Liver (tissue), 9 donors: ENCODE measurements around the gene OLA1. TPM values are rescaled to one million over a fixed set of nuclear protein-coding genes. Genes with fewer than 3 reads are reported as not detected.

ENCODE experiments used
- DNase-seq: peaks from one replicate; pipeline ENCODE4 v3.0.0-alpha.2; 2017; ENCODE audit warnings: low spot score
- H3K27ac ChIP-seq, 2 donors: one replicate each; pipeline ENCODE4 v1.7.0; 2013; ENCODE audit warnings: inconsistent platforms in 2 of 2, low read length in 2 of 2, control low read depth in 1 of 2, low read depth in 1 of 2, mild to moderate bottlenecking in 1 of 2
- H3K27me3 ChIP-seq, 4 donors: one replicate each; pipeline versions ENCODE4 v1.6.1 to v1.7.0; 2013; ENCODE audit warnings: low read length in 3 of 4, inconsistent platforms in 1 of 4, mild to moderate bottlenecking in 1 of 4, moderate library complexity in 1 of 4; ENCODE audit not compliant: control insufficient read depth in 4 of 4, insufficient read depth in 4 of 4
- H3K36me3 ChIP-seq, 4 donors: one replicate each; pipeline versions ENCODE4 v1.6.1 to v1.7.0; 2013; ENCODE audit warnings: low read length in 3 of 4, mild to moderate bottlenecking in 3 of 4, low read depth in 1 of 4, moderate library complexity in 1 of 4; ENCODE audit not compliant: control insufficient read depth in 4 of 4, insufficient read depth in 3 of 4
- H3K4me1 ChIP-seq, 4 donors: one replicate each; pipeline versions ENCODE4 v1.6.1 to v1.7.0; 2013; ENCODE audit warnings: low read length in 3 of 4, mild to moderate bottlenecking in 3 of 4, moderate library complexity in 1 of 4; ENCODE audit not compliant: control insufficient read depth in 4 of 4, insufficient read depth in 4 of 4
- H3K4me3 ChIP-seq, 3 donors: one replicate each; pipeline versions ENCODE4 v1.6.1 to v1.7.0; 2013; ENCODE audit warnings: low read length in 3 of 3, control low read depth in 1 of 3, low read depth in 1 of 3, mild to moderate bottlenecking in 1 of 3
- H3K9ac ChIP-seq, 2 donors: one replicate each; pipeline ENCODE4 v1.7.0; 2013; ENCODE audit warnings: low read length in 2 of 2, mild to moderate bottlenecking in 2 of 2, moderate library complexity in 2 of 2, control low read depth in 1 of 2, low read depth in 1 of 2
- H3K9me3 ChIP-seq, 4 donors: one replicate each; pipeline versions ENCODE4 v1.6.1 to v1.7.0; 2013; ENCODE audit warnings: low read length in 3 of 4; ENCODE audit not compliant: control insufficient read depth in 4 of 4
- FOXA2 ChIP-seq: IDR thresholded peaks from 2 replicates; pipeline ENCODE4 v1.6.1; 2016; ENCODE audit warnings: antibody characterized with exemption
- GABPA ChIP-seq, 2 donors: IDR thresholded peaks in 1 of 2; conservative IDR thresholded peaks in 1 of 2; 2 replicates each; pipeline ENCODE4 v1.6.1; 2016; ENCODE audit warnings: antibody characterized with exemption in 2 of 2, mild to moderate bottlenecking in 1 of 2, moderate library complexity in 1 of 2
- HNF4A ChIP-seq, 2 donors: conservative IDR thresholded peaks; 2 replicates each; pipeline ENCODE4 v1.6.1; 2016; ENCODE audit warnings: antibody characterized with exemption in 2 of 2, mild to moderate bottlenecking in 2 of 2
- HNF4G ChIP-seq: IDR thresholded peaks from 2 replicates; pipeline ENCODE4 v1.6.1; 2016; ENCODE audit warnings: antibody characterized with exemption
- NR2F2 ChIP-seq: IDR thresholded peaks from 2 replicates; pipeline ENCODE4 v1.6.1; 2016; ENCODE audit warnings: antibody characterized with exemption
- RAD21 ChIP-seq, 2 donors: IDR thresholded peaks; 2 replicates each; pipeline ENCODE4 v1.6.1; 2016; ENCODE audit warnings: antibody characterized with exemption in 2 of 2, mild to moderate bottlenecking in 2 of 2
- RXRA ChIP-seq, 2 donors: IDR thresholded peaks; 2 replicates each; pipeline ENCODE4 v1.6.1; 2017 to 2018; ENCODE audit warnings: antibody characterized with exemption in 2 of 2, mild to moderate bottlenecking in 1 of 2
- SP1 ChIP-seq: IDR thresholded peaks from 2 replicates; pipeline ENCODE4 v1.6.1; 2018; ENCODE audit warnings: antibody characterized with exemption, mild to moderate bottlenecking
- TAF1 ChIP-seq: conservative IDR thresholded peaks from 2 replicates; pipeline ENCODE4 v1.6.1; 2016; ENCODE audit warnings: antibody characterized with exemption, mild to moderate bottlenecking
- WGBS: extraction: QIAGEN DNeasy Blood & Tissue Kit; methylation state at CpG from one replicate; pipeline ENCODE4 v1.1.7; 2013; 5-methylcytosine and 5-hydroxymethylcytosine counted together
- polyA plus RNA-seq, 2 donors: library from polyadenylated mRNA; stranded (reverse) in 1 of 2; unstranded in 1 of 2; fragments of 200-250 nt in 1 of 2; fragments of >200 nt in 1 of 2; fragmentation: Nextera tagmentation in 1 of 2; extraction: Ambion mirVana in 1 of 2; gene quantifications; one replicate each; pipeline versions ENCODE4 v1.2.1 to v1.2.3, GENCODE V29; 2013 to 2015
- total RNA-seq, 2 donors: library from RNA; depleted of rRNA; stranded (reverse); fragments of >200 nt; gene quantifications; one replicate each; pipeline ENCODE4 v1.2.3, GENCODE V29; 2014
- TF ChIP-seq, protein P1 (sequence below): IDR thresholded peaks from 2 replicates; pipeline ENCODE4 v1.6.1; 2016; ENCODE audit warnings: antibody characterized with exemption
- TF ChIP-seq, protein P2 (sequence below): IDR thresholded peaks from 2 replicates; pipeline ENCODE4 v1.6.1; 2016; ENCODE audit warnings: antibody characterized with exemption
- TF ChIP-seq, protein P3 (sequence below): IDR thresholded peaks from 2 replicates; pipeline ENCODE4 v1.6.1; 2016; ENCODE audit warnings: antibody characterized with exemption, mild to moderate bottlenecking
- TF ChIP-seq, protein P4 (sequence below): fragments of 150-350 bp; IDR thresholded peaks from 2 replicates; pipeline ENCODE4 v1.5.1; 2017; ENCODE audit warnings: improper control_type of control experiment, low read depth, low read length; ENCODE audit not compliant: missing input control
- donor health status: healthy.
- donor health status: healthy.
- donor health status: healthy.
- donor health status: healthy.
- donor health status: healthy.

The OLA1 gene
- total and polyA plus RNA-seq, 4 donors = 23.4 to 38.1 (median 32.3) TPM

DNA sequence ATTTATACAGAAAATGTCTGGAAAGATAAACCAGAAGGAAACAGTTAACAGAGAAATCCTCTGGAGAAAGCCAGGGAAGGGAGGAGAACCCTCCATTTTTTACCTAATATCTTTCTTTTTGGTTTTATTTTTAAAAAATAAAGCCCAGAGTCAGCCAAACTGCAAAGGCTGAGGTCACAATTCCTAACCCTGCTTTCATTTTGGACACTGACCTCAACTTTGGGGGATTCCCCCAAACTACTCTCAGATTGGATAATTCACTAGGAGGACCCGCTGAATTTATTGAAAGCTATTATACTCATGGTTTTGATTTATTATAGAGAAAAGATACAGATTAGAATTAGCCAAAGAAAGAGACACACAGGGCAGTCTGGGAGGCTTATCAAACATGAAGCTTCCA is 189.9 kb downstream of the OLA1 start:
- WGBS = 84% methylated on average over 1 of the region's 1 CpG
- no peak overlapping the region for H3K9ac ChIP-seq
- H3K36me3 ChIP-seq = no peaks in the 10 kb centered on the region
- no peak overlapping the region for H3K27ac ChIP-seq
- peaks cover 0 to 3% (median 0%) of the 10 kb centered on the region in 4 donors for H3K4me1 ChIP-seq
- no peaks in the 10 kb centered on the region for H3K9me3 ChIP-seq
- TF ChIP-seq HNF4A (conservative IDR thresholded peaks at IDR 0.05) = no peak
- no peak for TF ChIP-seq FOXA2
- TF ChIP-seq RXRA (IDR thresholded peaks at IDR 0.05) = no peak
- TF ChIP-seq SP1 = no peak
- TF ChIP-seq, protein P1, sequence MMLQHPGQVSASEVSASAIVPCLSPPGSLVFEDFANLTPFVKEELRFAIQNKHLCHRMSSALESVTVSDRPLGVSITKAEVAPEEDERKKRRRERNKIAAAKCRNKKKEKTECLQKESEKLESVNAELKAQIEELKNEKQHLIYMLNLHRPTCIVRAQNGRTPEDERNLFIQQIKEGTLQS = no peak
- no peak for TF ChIP-seq RAD21 (IDR thresholded peaks at IDR 0.05)
- H3K4me3 ChIP-seq = no peak overlapping the region
- no peak for DNase-seq
- no peaks in the 10 kb centered on the region for H3K27me3 ChIP-seq

DNA sequence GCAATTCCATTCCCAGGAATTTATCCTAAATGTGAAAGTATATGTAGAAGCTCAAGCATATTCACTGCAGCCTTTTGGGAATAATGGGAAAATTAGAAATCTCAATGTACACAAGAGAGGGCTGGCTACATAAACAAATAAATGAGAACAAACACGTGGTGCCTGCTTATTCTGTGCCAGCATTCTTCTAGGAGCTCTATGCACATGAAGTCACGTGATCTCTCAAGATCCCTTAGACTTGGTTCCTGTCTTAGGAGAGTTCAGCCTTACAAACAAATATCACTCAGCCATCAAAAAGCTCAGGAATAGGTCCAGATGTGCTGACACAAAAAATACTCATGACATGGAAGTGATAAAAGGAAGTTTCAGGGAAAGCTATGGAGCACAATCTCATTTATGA is 190.3 kb downstream of the OLA1 start:
- H3K9me3 ChIP-seq = no peaks in the 10 kb centered on the region
- DNase-seq = no peak
- 49% methylated on average over 2 of the region's 2 CpGs for WGBS

More for the DNA sequence above, 190.3 kb downstream of the OLA1 start:
- TF ChIP-seq, protein P2, sequence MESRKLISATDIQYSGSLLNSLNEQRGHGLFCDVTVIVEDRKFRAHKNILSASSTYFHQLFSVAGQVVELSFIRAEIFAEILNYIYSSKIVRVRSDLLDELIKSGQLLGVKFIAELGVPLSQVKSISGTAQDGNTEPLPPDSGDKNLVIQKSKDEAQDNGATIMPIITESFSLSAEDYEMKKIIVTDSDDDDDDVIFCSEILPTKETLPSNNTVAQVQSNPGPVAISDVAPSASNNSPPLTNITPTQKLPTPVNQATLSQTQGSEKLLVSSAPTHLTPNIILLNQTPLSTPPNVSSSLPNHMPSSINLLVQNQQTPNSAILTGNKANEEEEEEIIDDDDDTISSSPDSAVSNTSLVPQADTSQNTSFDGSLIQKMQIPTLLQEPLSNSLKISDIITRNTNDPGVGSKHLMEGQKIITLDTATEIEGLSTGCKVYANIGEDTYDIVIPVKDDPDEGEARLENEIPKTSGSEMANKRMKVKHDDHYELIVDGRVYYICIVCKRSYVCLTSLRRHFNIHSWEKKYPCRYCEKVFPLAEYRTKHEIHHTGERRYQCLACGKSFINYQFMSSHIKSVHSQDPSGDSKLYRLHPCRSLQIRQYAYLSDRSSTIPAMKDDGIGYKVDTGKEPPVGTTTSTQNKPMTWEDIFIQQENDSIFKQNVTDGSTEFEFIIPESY = no peak
- TF ChIP-seq NR2F2 (no peak), GABPA (IDR thresholded peaks at IDR 0.05 in 1 of 2, conservative IDR thresholded peaks at IDR 0.05 in 1 of 2) (no peak), HNF4A (conservative IDR thresholded peaks at IDR 0.05) (no peak), TAF1 (no peak), FOXA2 (no peak), HNF4G (no peak)
- TF ChIP-seq, protein P3, sequence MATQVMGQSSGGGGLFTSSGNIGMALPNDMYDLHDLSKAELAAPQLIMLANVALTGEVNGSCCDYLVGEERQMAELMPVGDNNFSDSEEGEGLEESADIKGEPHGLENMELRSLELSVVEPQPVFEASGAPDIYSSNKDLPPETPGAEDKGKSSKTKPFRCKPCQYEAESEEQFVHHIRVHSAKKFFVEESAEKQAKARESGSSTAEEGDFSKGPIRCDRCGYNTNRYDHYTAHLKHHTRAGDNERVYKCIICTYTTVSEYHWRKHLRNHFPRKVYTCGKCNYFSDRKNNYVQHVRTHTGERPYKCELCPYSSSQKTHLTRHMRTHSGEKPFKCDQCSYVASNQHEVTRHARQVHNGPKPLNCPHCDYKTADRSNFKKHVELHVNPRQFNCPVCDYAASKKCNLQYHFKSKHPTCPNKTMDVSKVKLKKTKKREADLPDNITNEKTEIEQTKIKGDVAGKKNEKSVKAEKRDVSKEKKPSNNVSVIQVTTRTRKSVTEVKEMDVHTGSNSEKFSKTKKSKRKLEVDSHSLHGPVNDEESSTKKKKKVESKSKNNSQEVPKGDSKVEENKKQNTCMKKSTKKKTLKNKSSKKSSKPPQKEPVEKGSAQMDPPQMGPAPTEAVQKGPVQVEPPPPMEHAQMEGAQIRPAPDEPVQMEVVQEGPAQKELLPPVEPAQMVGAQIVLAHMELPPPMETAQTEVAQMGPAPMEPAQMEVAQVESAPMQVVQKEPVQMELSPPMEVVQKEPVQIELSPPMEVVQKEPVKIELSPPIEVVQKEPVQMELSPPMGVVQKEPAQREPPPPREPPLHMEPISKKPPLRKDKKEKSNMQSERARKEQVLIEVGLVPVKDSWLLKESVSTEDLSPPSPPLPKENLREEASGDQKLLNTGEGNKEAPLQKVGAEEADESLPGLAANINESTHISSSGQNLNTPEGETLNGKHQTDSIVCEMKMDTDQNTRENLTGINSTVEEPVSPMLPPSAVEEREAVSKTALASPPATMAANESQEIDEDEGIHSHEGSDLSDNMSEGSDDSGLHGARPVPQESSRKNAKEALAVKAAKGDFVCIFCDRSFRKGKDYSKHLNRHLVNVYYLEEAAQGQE = no peak
- TF ChIP-seq, protein P4, sequence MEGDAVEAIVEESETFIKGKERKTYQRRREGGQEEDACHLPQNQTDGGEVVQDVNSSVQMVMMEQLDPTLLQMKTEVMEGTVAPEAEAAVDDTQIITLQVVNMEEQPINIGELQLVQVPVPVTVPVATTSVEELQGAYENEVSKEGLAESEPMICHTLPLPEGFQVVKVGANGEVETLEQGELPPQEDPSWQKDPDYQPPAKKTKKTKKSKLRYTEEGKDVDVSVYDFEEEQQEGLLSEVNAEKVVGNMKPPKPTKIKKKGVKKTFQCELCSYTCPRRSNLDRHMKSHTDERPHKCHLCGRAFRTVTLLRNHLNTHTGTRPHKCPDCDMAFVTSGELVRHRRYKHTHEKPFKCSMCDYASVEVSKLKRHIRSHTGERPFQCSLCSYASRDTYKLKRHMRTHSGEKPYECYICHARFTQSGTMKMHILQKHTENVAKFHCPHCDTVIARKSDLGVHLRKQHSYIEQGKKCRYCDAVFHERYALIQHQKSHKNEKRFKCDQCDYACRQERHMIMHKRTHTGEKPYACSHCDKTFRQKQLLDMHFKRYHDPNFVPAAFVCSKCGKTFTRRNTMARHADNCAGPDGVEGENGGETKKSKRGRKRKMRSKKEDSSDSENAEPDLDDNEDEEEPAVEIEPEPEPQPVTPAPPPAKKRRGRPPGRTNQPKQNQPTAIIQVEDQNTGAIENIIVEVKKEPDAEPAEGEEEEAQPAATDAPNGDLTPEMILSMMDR = no peak
- no peak overlapping the region for H3K27ac ChIP-seq
- no peak overlapping the region for H3K9ac ChIP-seq
- H3K4me3 ChIP-seq = no peak overlapping the region
- no peaks in the 10 kb centered on the region for H3K27me3 ChIP-seq
- peaks cover 0 to 3% (median 0%) of the 10 kb centered on the region in 4 donors for H3K4me1 ChIP-seq
- no peaks in the 10 kb centered on the region for H3K36me3 ChIP-seq
